Esophagus muscularis mucosa (tissue), 4 donors: ENCODE measurements around the gene SPPL2B. TPM values are rescaled to one million over a fixed set of nuclear protein-coding genes. Genes with fewer than 3 reads are reported as not detected.
"Not testable (repeated sequence)": the region's sequence is repeated elsewhere in the genome, so short reads cannot be mapped to it uniquely, and the experiment has no call there.

ENCODE experiments used
- DNase-seq: peaks from one replicate; pipeline ENCODE4 v3.0.0-alpha.2; 2017; ENCODE audit errors: extremely low spot score
- H3K27ac ChIP-seq, 4 donors: fragments of 200-600 bp; sonication (generic); replicated peaks in 1 of 4; 1 replicate in 3 of 4; 2 replicates in 1 of 4; pipeline ENCODE4 v1.5.1; 2016 to 2019; ENCODE audit warnings: mild to moderate bottlenecking in 1 of 4
- H3K27me3 ChIP-seq, 4 donors: fragments of 200-600 bp; sonication (generic); one replicate each; pipeline versions ENCODE4 v1.5.1 to v1.6.0; 2016 to 2019
- H3K36me3 ChIP-seq, 4 donors: fragments of 200-600 bp; sonication (generic); one replicate each; pipeline ENCODE4 v1.5.1; 2016 to 2019
- H3K4me1 ChIP-seq, 4 donors: fragments of 200-600 bp; sonication (generic); one replicate each; pipeline ENCODE4 v1.5.1; 2016 to 2019
- H3K4me3 ChIP-seq, 4 donors: fragments of 200-600 bp; sonication (generic); 1 replicate in 2 of 4; 2 replicates in 2 of 4; pipeline ENCODE4 v1.5.1; 2016 to 2019; ENCODE audit warnings: mild to moderate bottlenecking in 4 of 4, moderate library complexity in 1 of 4
- H3K9me3 ChIP-seq, 4 donors: fragments of 200-600 bp; sonication (generic); 1 replicate in 3 of 4; 2 replicates in 1 of 4; pipeline ENCODE4 v1.5.1; 2016 to 2019
- CTCF ChIP-seq, 3 experiments: fragments of 200-600 bp in 2 of 3; fragments of 450-650 bp in 1 of 3; sonication (generic) in 2 of 3; IDR thresholded peaks; one replicate each; pipeline ENCODE4 v1.5.1; 2017 to 2019; ENCODE audit warnings: antibody characterized with exemption in 3 of 3, mild to moderate bottlenecking in 2 of 3, moderate library complexity in 1 of 3
- EP300 ChIP-seq: sonication (generic); formaldehyde crosslinking; IDR thresholded peaks from one replicate; pipeline ENCODE4 v1.6.1; 2017; ENCODE audit warnings: antibody characterized with exemption
- POLR2A ChIP-seq: fragments of 450-650 bp; IDR thresholded peaks from one replicate; pipeline ENCODE4 v1.6.1; 2017; ENCODE audit warnings: antibody characterized with exemption, moderate library complexity, mild to moderate bottlenecking, low read depth
- POLR2AphosphoS5 ChIP-seq, 2 donors: sonication (generic); formaldehyde crosslinking; IDR thresholded peaks; one replicate each; pipeline ENCODE4 v1.6.1; 2017; ENCODE audit warnings: antibody characterized with exemption in 2 of 2
- WGBS: methylation state at CpG from one replicate; pipeline ENCODE4 v1.1.5; 2018; 5-methylcytosine and 5-hydroxymethylcytosine counted together
- intact Hi-C: fragments of 100-400 bp; cut with DNase I; formaldehyde crosslinking; loops from one replicate; pipeline ENCODE4 v1.15.1; 2023
- total RNA-seq, 4 donors: library from RNA; depleted of rRNA; stranded (reverse); fragments of >200 nt; gene quantifications; one replicate each; pipeline versions ENCODE4 v1.1.0 to v1.2.1, GENCODE V29; 2016

The SPPL2B gene
- total RNA-seq, 4 donors from 2014 or later: 25.0 to 42.4 (median 29.9) TPM

GRCh38 chr19:2343289-2343982 lies 15.0 kb downstream of the SPPL2B start:
- H3K4me3 ChIP-seq: no peak overlapping the region
- H3K36me3 ChIP-seq: peaks cover 7 to 81% (median 60%) of the 10 kb centered on the region in 4 donors
- TF ChIP-seq POLR2A (no peak), EP300 (no peak), CTCF (IDR thresholded peaks at IDR 0.05) (no peak), POLR2AphosphoS5 (IDR thresholded peaks at IDR 0.05) (no peak)
- no peaks in the 10 kb centered on the region for H3K9me3 ChIP-seq
- no peak for DNase-seq
- no peaks in the 10 kb centered on the region for H3K27me3 ChIP-seq
- WGBS: 92% methylated on average over 11 of the region's 31 CpGs
- no peak overlapping the region for H3K27ac ChIP-seq
- H3K4me1 ChIP-seq: peaks cover 0 to 4% (median 1%) of the 10 kb centered on the region in 4 donors
- intact Hi-C loops: no loop called here

- intact Hi-C loops: no loop called here
- TF ChIP-seq CTCF (IDR thresholded peaks at IDR 0.05) (no peak), POLR2A (no peak), EP300 (no peak), POLR2AphosphoS5 (IDR thresholded peaks at IDR 0.05) (no peak)
- 90% methylated on average over 12 of the region's 24 CpGs for WGBS
- no peaks in the 10 kb centered on the region for H3K27me3 ChIP-seq
- no peak overlapping the region for H3K4me3 ChIP-seq
- peaks cover 12 to 77% (median 58%) of the 10 kb centered on the region in 4 donors for H3K36me3 ChIP-seq
- no peak for DNase-seq
- peaks cover 0 to 4% (median 1%) of the 10 kb centered on the region in 4 donors for H3K4me1 ChIP-seq
- no peak overlapping the region for H3K27ac ChIP-seq
- no peaks in the 10 kb centered on the region for H3K9me3 ChIP-seq
These were observed 15.9 kb downstream of the SPPL2B start for GRCh38 chr19:2344381-2344870.

DNA sequence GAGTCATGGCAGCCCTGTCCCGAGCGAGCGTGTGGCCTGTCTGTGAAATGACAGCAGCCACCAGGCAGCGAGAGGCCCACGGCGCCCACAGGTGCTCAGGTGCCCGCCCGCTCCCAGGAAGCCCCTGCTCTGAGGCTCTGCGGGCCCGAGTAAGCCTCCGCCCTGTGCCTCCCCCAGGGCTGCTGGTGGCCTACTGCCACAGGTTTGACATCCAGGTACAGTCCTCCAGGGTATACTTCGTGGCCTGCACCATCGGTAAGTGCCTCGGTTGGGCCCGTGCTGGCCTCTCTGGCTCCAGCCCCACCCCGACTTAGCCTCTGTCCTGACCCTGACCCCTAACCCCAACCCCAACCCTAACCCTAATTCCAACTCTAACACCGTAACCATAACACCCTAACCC lies 16.6 kb downstream of the SPPL2B start:
- H3K27ac ChIP-seq: peak overlapping the region in 1 of 4 donors; percentile 10
- no peak for TF ChIP-seq POLR2A
- no peak for TF ChIP-seq POLR2AphosphoS5 (IDR thresholded peaks at IDR 0.05)
- TF ChIP-seq CTCF (IDR thresholded peaks at IDR 0.05): no peak
- no peak for TF ChIP-seq EP300
- H3K9me3 ChIP-seq: no peaks in the 10 kb centered on the region
- H3K4me1 ChIP-seq: peaks cover 0 to 4% (median 1%) of the 10 kb centered on the region in 4 donors
- DNase-seq: no peak
- H3K4me3 ChIP-seq: no peak overlapping the region
- H3K27me3 ChIP-seq: no peaks in the 10 kb centered on the region
- intact Hi-C loops: no loop called here
- peaks cover 11 to 70% (median 55%) of the 10 kb centered on the region in 4 donors for H3K36me3 ChIP-seq
- 92% methylated on average over 11 of the region's 17 CpGs for WGBS

GRCh38 chr19:2345794-2346663 lies 17.5 kb downstream of the SPPL2B start:
- Histone ChIP-seq H3K9me3 (no peaks in the 10 kb centered on the region), H3K4me3 (no peak overlapping the region), H3K4me1 (peaks cover 0 to 4% (median 1%) of the 10 kb centered on the region in 4 donors), H3K27ac (peak overlapping the region in 1 of 4 donors; percentile 10), H3K27me3 (no peaks in the 10 kb centered on the region), H3K36me3 (peaks cover 6 to 68% (median 53%) of the 10 kb centered on the region in 4 donors)
- TF ChIP-seq POLR2A (no peak), CTCF (IDR thresholded peaks at IDR 0.05) (no peak), EP300 (no peak)
- WGBS: 77% methylated on average over 24 of the region's 25 CpGs
- no peak for DNase-seq
- intact Hi-C loops: no loop called here

- 93% methylated on average over 24 of the region's 24 CpGs for WGBS
- intact Hi-C loops, H3K9me3 ChIP-seq, H3K4me1 ChIP-seq, DNase-seq, H3K4me3 ChIP-seq, H3K27me3 ChIP-seq, H3K27ac ChIP-seq: not testable (repeated sequence)
- peaks cover 13 to 70% (median 61%) of the 10 kb centered on the region in 4 donors for H3K36me3 ChIP-seq
These were observed 21.3 kb downstream of the SPPL2B start for GRCh38 chr19:2349818-2350217.
